GM19395 (cell line): Measurements from ENCODE around the gene TMEM151B.
A peak's percentile ranks its signal among the peaks of the same experiment; 100 is the strongest.
"Not testable (repeated sequence)": the region's sequence is repeated elsewhere in the genome, so short reads cannot be mapped to it uniquely, and the experiment has no call there.

ENCODE experiments used
- ATAC-seq: cut with Tn5 transposase; IDR thresholded peaks from one replicate; pipeline ENCODE4 v1.9.1; 2021; ENCODE audit warnings: mild to moderate bottlenecking, moderate library complexity; ENCODE audit not compliant: unreplicated experiment

TMEM151B gene

GRCh38 chr6:44301106-44301505 is 30.9 kb downstream of the TMEM151B start:
- ATAC-seq: no peak

- no peak for ATAC-seq
These were observed 31.7 kb downstream of the TMEM151B start for GRCh38 chr6:44301782-44302564.

- no peak for ATAC-seq
These were observed 32.6 kb downstream of the TMEM151B start for GRCh38 chr6:44302856-44303255.

GRCh38 chr6:44303842-44304241 is 33.6 kb downstream of the TMEM151B start:
- ATAC-seq: no peak

- no peak for ATAC-seq
These were observed 34.3 kb downstream of the TMEM151B start for GRCh38 chr6:44304282-44305199.

- ATAC-seq: no peak
These were observed 35.0 kb downstream of the TMEM151B start for GRCh38 chr6:44305200-44305725.

GRCh38 chr6:44306710-44307109 is 36.5 kb downstream of the TMEM151B start:
- ATAC-seq: no peak

- no peak for ATAC-seq
These were observed 37.0 kb downstream of the TMEM151B start for GRCh38 chr6:44307217-44307616.

GRCh38 chr6:44309092-44309491 is 38.8 kb downstream of the TMEM151B start:
- ATAC-seq: no peak

GRCh38 chr6:44309631-44310030 is 39.4 kb downstream of the TMEM151B start:
- no peak for ATAC-seq

- ATAC-seq: no peak
These were observed 40.0 kb downstream of the TMEM151B start for GRCh38 chr6:44310241-44310640.

GRCh38 chr6:44311304-44311703 is 41.1 kb downstream of the TMEM151B start:
- no peak for ATAC-seq

GRCh38 chr6:44311767-44312166 is 41.5 kb downstream of the TMEM151B start:
- ATAC-seq: no peak

GRCh38 chr6:44312901-44313788 is 42.9 kb downstream of the TMEM151B start, which contains the start of gene AARS2:
TSS of gene AARS2 (minus strand) at chr6:44313347. CDS start at chr6:44313323, 24 bp downstream.
- peak; percentile 97 for ATAC-seq

- ATAC-seq: not testable (repeated sequence)
These were observed 44.4 kb downstream of the TMEM151B start for GRCh38 chr6:44314657-44315056.

- ATAC-seq: no peak
These were observed 45.3 kb downstream of the TMEM151B start for GRCh38 chr6:44315516-44315915.

- ATAC-seq: no peak
These were observed 45.7 kb downstream of the TMEM151B start for GRCh38 chr6:44315951-44316350.

- ATAC-seq: no peak
These were observed 46.2 kb downstream of the TMEM151B start for GRCh38 chr6:44316481-44316880.

- ATAC-seq: not testable (repeated sequence)
These were observed 46.9 kb downstream of the TMEM151B start for GRCh38 chr6:44317136-44317631.

GRCh38 chr6:44321210-44321609 is 51.0 kb downstream of the TMEM151B start:
- no peak for ATAC-seq
